HCT116 (cell line): ENCODE results near the gene CYTIP. TPM values are rescaled to one million over a fixed set of nuclear protein-coding genes. Genes with fewer than 3 reads are reported as not detected.

Source experiments
- ATAC-seq: fragments of 200-7000 bp; cut with Tn5 transposase; 2 replicates; pipeline ENCODE4 v1.9.1; 2020; ENCODE audit warnings: mild to moderate bottlenecking, moderate library complexity
- BruUV-seq: library from RNA; stranded (reverse); fragments of 400-500 nt; replicated peaks from 2 replicates; lab custom pipeline; 2021; lab: Mats Ljungman, UMichigan
- CTCF ChIA-PET: fragments of 300-600 bp; sonication (Branson Sonifier 250); formaldehyde crosslinking; loops from one replicate; lab custom pipeline; 2021; ENCODE audit warnings: antibody characterized with exemption; lab: Charles Lee
- POLR2A ChIA-PET: fragments of 300-600, 350-600 bp; sonication (Branson Sonifier 250); formaldehyde crosslinking; loops from one replicate; lab custom pipeline; 2021; ENCODE audit warnings: antibody characterized with exemption; lab: Charles Lee
- RAD21 ChIA-PET, 2 experiments: fragments of 300-600 bp; sonication (Branson Sonifier 250); formaldehyde crosslinking; loops; one replicate each; lab custom pipeline; 2023; ENCODE audit warnings: low total read pairs in 2 of 2; ENCODE audit not compliant: uncharacterized antibody in 2 of 2, unreplicated experiment in 2 of 2, low non-redundant PET in 1 of 2; lab: Charles Lee
- DNase-seq: peaks from one replicate; pipeline ENCODE4 v3.0.0-alpha.2; 2010; ENCODE audit warnings: low read depth, low spot score
- H2AFZ ChIP-seq: fragments of 200-600 bp; shearing (Covaris generic), sonication (generic); 2 replicates; pipeline ENCODE4 v1.6.1; 2017; ENCODE audit warnings: low read depth, mixed run types, mixed read lengths, antibody characterized with exemption, low read length; ENCODE audit not compliant: poor library complexity, severe bottlenecking
- H3K27ac ChIP-seq: 2 replicates; pipeline ENCODE4 v1.5.1; 2012; ENCODE audit warnings: low read depth, low read length
- H3K27me3 ChIP-seq: fragments of 200-600 bp; sonication (generic); 2 replicates; pipeline ENCODE4 v1.6.1; 2016; ENCODE audit warnings: mixed run types, low read length, mixed read lengths; ENCODE audit not compliant: insufficient read depth
- H3K36me3 ChIP-seq, 2 experiments: fragments of 200-500 bp in 1 of 2; fragments of 200-600 bp in 1 of 2; sonication (Bioruptor generic) in 1 of 2; sonication (generic) in 1 of 2; 2 replicates each; pipeline versions ENCODE4 v1.5.1 to v1.6.1; 2014 to 2016; ENCODE audit warnings: low read length in 2 of 2, inconsistent platforms in 1 of 2, mixed read lengths in 1 of 2, mixed run types in 1 of 2; ENCODE audit not compliant: insufficient read depth in 2 of 2, control insufficient read depth in 1 of 2
- H3K4me1 ChIP-seq, 2 experiments: fragments of 200-600 bp in 1 of 2; sonication (generic) in 1 of 2; 2 replicates each; pipeline versions ENCODE4 v1.5.1 to v1.6.1; 2012 to 2017; ENCODE audit warnings: low read length in 2 of 2, inconsistent platforms in 1 of 2, mild to moderate bottlenecking in 1 of 2, mixed read lengths in 1 of 2, mixed run types in 1 of 2, moderate library complexity in 1 of 2; ENCODE audit not compliant: insufficient read depth in 2 of 2, control insufficient read depth in 1 of 2
- H3K4me2 ChIP-seq: fragments of 200-600 bp; sonication (generic); 2 replicates; pipeline ENCODE4 v1.6.1; 2017; ENCODE audit warnings: mixed run types, low read length, mixed read lengths
- H3K4me3 ChIP-seq, 2 experiments: fragments of 200-600 bp in 1 of 2; sonication (generic) in 1 of 2; replicated peaks in 1 of 2; 2 replicates each; pipeline ENCODE4 v1.5.1; 2011 to 2016; ENCODE audit warnings: low read length in 2 of 2, control low read depth in 1 of 2, low read depth in 1 of 2, mild to moderate bottlenecking in 1 of 2, mixed read lengths in 1 of 2, mixed run types in 1 of 2
- H3K79me2 ChIP-seq: fragments of 200-600 bp; sonication (generic); 2 replicates; pipeline ENCODE4 v1.6.1; 2017; ENCODE audit warnings: mild to moderate bottlenecking, mixed run types, low read length, moderate library complexity, mixed read lengths; ENCODE audit not compliant: insufficient read depth
- H3K9ac ChIP-seq: fragments of 200-600 bp; sonication (generic); 2 replicates; pipeline ENCODE4 v1.6.1; 2016; ENCODE audit warnings: low read length, mixed read lengths
- H3K9me2 ChIP-seq: fragments of 200-600 bp; sonication (generic), shearing (Covaris generic); 2 replicates; pipeline ENCODE4 v1.6.1; 2017; ENCODE audit warnings: mixed run types, mild to moderate bottlenecking, moderate library complexity; ENCODE audit not compliant: insufficient read depth
- H3K9me3 ChIP-seq, 2 experiments: fragments of 200-500 bp in 1 of 2; fragments of 200-600 bp in 1 of 2; sonication (Bioruptor generic) in 1 of 2; sonication (generic) in 1 of 2; 2 replicates each; pipeline ENCODE4 v1.6.1; 2014 to 2017; ENCODE audit warnings: low read length in 2 of 2, mixed read lengths in 2 of 2, inconsistent platforms in 1 of 2, low read depth in 1 of 2, mild to moderate bottlenecking in 1 of 2, mixed run types in 1 of 2, moderate library complexity in 1 of 2; ENCODE audit not compliant: control insufficient read depth in 1 of 2, insufficient read depth in 1 of 2
- H4K20me1 ChIP-seq: fragments of 200-600 bp; sonication (generic), shearing (Covaris generic); 2 replicates; pipeline ENCODE4 v1.6.1; 2017; ENCODE audit warnings: mixed run types, mild to moderate bottlenecking, moderate library complexity; ENCODE audit not compliant: insufficient read depth
- CEBPB ChIP-seq: IDR thresholded peaks from 2 replicates; pipeline ENCODE4 v1.6.1; 2012; ENCODE audit warnings: low read depth
- EZH2 ChIP-seq: fragments of 200-600 bp; sonication (generic); IDR thresholded peaks from 2 replicates; pipeline ENCODE4 v1.6.1; 2017; ENCODE audit warnings: antibody characterized with exemption, mixed run types
- EZH2phosphoT487 ChIP-seq: fragments of 200-600 bp; IDR thresholded peaks from 2 replicates; pipeline ENCODE4 v1.6.1; 2018; ENCODE audit warnings: antibody characterized with exemption, borderline replicate concordance
- POLR2A ChIP-seq: IDR thresholded peaks from 2 replicates; pipeline ENCODE4 v1.7.0; 2011; ENCODE audit warnings: borderline replicate concordance; ENCODE audit not compliant: insufficient read depth, insufficient read length; ENCODE audit errors: extremely low read depth
- SIN3A ChIP-seq: IDR thresholded peaks from 2 replicates; pipeline ENCODE4 v1.6.1; 2012; ENCODE audit warnings: low read depth
- SP1 ChIP-seq: IDR thresholded peaks from 2 replicates; pipeline ENCODE4 v1.6.1; 2012; ENCODE audit warnings: low read depth
- SRF ChIP-seq: IDR thresholded peaks from 2 replicates; pipeline ENCODE4 v1.6.1; 2012; ENCODE audit warnings: low read depth
- YY1 ChIP-seq: IDR thresholded peaks from 2 replicates; pipeline ENCODE4 v1.6.1; 2011; ENCODE audit warnings: low read length, low read depth, moderate library complexity, mild to moderate bottlenecking; ENCODE audit not compliant: insufficient replicate concordance; ENCODE audit errors: extremely low read depth
- ZFX ChIP-seq: fragments of 450-650 bp; IDR thresholded peaks from 2 replicates; pipeline ENCODE4 v1.6.1; 2017
- intact Hi-C: fragments of 100-400 bp; cut with micrococcal nuclease; formaldehyde crosslinking; loops from 2 replicates; pipeline ENCODE4 v1.10.0; 2022
- total RNA-seq: library from RNA; stranded (reverse); gene quantifications from one replicate; pipeline ENCODE4 v1.2.1, GENCODE V29; 2021; ENCODE audit not compliant: unreplicated experiment

CYTIP gene
- total RNA-seq, 1 experiment from 2014 or later: 0.64 TPM

- TF ChIP-seq EZH2phosphoT487: no peak
- no peak for TF ChIP-seq CEBPB
These were observed 23.0 kb downstream of the CYTIP start (continued) for GRCh38 chr2:157420771-157421323.

DNA sequence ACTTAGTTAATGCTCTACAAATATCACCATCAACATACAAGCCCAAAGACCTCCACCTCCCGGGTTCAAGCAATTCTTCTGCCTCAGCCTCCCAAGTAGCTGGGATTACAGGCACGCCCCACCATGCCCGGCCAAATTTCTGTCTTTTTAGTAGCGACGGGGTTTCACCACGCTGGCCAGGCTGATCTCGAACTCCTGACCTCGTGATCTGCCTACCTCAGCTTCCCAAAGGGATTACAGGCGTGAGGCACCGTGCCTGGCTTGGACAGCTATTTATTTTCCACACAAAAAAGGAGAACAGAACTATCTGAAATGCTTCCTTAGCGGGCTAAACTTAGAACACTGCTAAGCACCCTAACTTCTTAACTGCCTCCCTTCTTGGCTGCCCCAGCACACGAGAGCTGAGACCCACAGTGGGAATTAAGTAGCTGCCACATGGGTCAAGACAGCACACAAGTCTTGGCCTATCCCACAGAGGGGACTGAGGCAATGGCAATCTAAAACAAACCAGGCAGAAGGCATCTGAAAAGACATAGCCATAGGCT is 24.8 kb downstream of the CYTIP start:
- H3K36me3 ChIP-seq: no peaks in the 10 kb centered on the region
- no peaks in the 10 kb centered on the region for H3K9me2 ChIP-seq
- H3K9ac ChIP-seq: no peak overlapping the region
- no TSS peak for BruUV-seq
- TF ChIP-seq CEBPB (no peak), ZFX (no peak), POLR2A (no peak), YY1 (no peak), SP1 (no peak), EZH2phosphoT487 (no peak), SIN3A (no peak), EZH2 (no peak), SRF (no peak)
- DNase-seq (no peak), ATAC-seq (no peak)
- no peaks in the 10 kb centered on the region for H3K79me2 ChIP-seq
- RAD21 ChIA-PET: no interaction called here
- no peaks in the 10 kb centered on the region for H4K20me1 ChIP-seq
- no peak overlapping the region for H3K4me3 ChIP-seq
- H2AFZ ChIP-seq: no peak overlapping the region
- no peaks in the 10 kb centered on the region for H3K4me1 ChIP-seq
- intact Hi-C loops: no loop called here
- CTCF ChIA-PET: interaction anchor here (1.7 kb wide), 1 partner anchor 117 kb away, joined by 4 read pairs; no protein-coding TSS in a partner anchor
- H3K4me2 ChIP-seq: no peak overlapping the region
- no peaks in the 10 kb centered on the region for H3K9me3 ChIP-seq
- H3K27ac ChIP-seq: no peak overlapping the region
- H3K27me3 ChIP-seq: no peaks in the 10 kb centered on the region
- POLR2A ChIA-PET: no interaction called here
